ENCODE data around the gene RAPGEF2.

RAPGEF2 gene

GRCh38 chr4:159342374-159342773 lies 239.5 kb downstream of the RAPGEF2 start:
- Mint-ChIP-seq H3K4me3 (no peak overlapping the region), H3K4me1 (ENCODE audit: low read depth in 2 of 2) (no peaks in the 10 kb centered on the region), H3K27me3 (no peaks in the 10 kb centered on the region), H3K36me3 (ENCODE audit: insufficient read depth) (peaks cover 55% of the 10 kb centered on the region), H3K27ac (no peak overlapping the region), H3K9me3 (no peaks in the 10 kb centered on the region)
- ATAC-seq (replicated peaks) (no peak), DNase-seq (no peak)

DNA sequence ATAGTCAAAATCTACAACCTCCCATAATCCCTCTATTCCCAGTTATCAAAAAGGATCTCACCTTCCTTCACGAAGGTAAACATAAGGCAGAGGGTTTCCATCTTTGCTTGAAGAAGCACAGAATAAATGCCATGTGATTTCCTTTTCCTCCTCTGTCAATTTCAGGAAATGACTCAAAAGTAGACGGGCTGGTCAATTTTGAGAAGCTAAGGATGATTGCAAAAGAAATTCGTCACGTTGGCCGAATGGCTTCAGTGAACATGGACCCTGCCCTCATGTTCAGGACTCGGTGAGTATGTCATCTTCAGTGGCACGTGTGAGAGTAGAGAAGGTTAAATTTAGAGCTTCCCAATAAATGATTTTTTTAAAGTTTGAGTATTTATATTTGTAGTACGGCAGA lies 240.2 kb downstream of the RAPGEF2 start:
- Mint-ChIP-seq H3K4me1 (ENCODE audit: low read depth in 2 of 2) (no peaks in the 10 kb centered on the region), H3K4me3 (no peak overlapping the region), H3K27ac (no peak overlapping the region), H3K27me3 (no peaks in the 10 kb centered on the region), H3K9me3 (no peaks in the 10 kb centered on the region), H3K36me3 (ENCODE audit: insufficient read depth) (peaks cover 51% of the 10 kb centered on the region)
- ATAC-seq (replicated peaks), result no peak
- DNase-seq, result no peak

DNA sequence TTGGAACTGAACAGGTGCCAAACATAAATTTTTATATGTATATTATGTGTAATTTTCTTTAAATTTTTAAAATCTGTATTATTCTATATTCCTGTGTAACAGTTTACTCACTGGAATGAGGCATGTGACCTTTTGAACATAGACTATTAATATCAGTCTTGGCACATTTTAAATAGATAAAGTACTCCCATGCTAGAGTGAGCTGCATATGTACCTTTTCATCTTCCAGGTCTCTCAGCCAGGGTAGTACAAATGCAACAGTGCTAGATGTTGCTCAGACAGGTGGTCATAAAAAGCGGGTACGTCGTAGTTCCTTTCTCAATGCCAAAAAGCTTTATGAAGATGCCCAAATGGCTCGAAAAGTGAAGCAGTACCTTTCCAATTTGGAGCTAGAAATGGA lies 242.0 kb downstream of the RAPGEF2 start:
- H3K4me3 Mint-ChIP-seq, result no peak overlapping the region
- H3K9me3 Mint-ChIP-seq, result no peaks in the 10 kb centered on the region
- no peak for ATAC-seq (replicated peaks)
- no peaks in the 10 kb centered on the region for H3K4me1 Mint-ChIP-seq (ENCODE audit: low read depth in 2 of 2)
- peaks cover 39% of the 10 kb centered on the region for H3K36me3 Mint-ChIP-seq (ENCODE audit: insufficient read depth)
- no peak for DNase-seq
- no peaks in the 10 kb centered on the region for H3K27me3 Mint-ChIP-seq
- H3K27ac Mint-ChIP-seq, result no peak overlapping the region

GRCh38 chr4:159346681-159347080 lies 243.8 kb downstream of the RAPGEF2 start:
- no peaks in the 10 kb centered on the region for H3K9me3 Mint-ChIP-seq
- ATAC-seq (replicated peaks), result no peak

GRCh38 chr4:159347813-159348212 lies 244.9 kb downstream of the RAPGEF2 start:
- Mint-ChIP-seq H3K4me3 (no peak overlapping the region), H3K4me1 (ENCODE audit: low read depth in 2 of 2) (no peaks in the 10 kb centered on the region), H3K36me3 (ENCODE audit: insufficient read depth) (peaks cover 32% of the 10 kb centered on the region), H3K27ac (no peak overlapping the region), H3K27me3 (no peaks in the 10 kb centered on the region), H3K9me3 (no peaks in the 10 kb centered on the region)
- ATAC-seq (replicated peaks), result no peak
- no peak for DNase-seq

More at GRCh38 chr4:159346681-159347080, 243.8 kb downstream of the RAPGEF2 start:
- Mint-ChIP-seq H3K27me3 (no peaks in the 10 kb centered on the region), H3K36me3 (ENCODE audit: insufficient read depth) (peaks cover 36% of the 10 kb centered on the region), H3K4me3 (no peak overlapping the region), H3K27ac (no peak overlapping the region), H3K4me1 (ENCODE audit: low read depth in 2 of 2) (no peaks in the 10 kb centered on the region)
- no peak for DNase-seq

DNA sequence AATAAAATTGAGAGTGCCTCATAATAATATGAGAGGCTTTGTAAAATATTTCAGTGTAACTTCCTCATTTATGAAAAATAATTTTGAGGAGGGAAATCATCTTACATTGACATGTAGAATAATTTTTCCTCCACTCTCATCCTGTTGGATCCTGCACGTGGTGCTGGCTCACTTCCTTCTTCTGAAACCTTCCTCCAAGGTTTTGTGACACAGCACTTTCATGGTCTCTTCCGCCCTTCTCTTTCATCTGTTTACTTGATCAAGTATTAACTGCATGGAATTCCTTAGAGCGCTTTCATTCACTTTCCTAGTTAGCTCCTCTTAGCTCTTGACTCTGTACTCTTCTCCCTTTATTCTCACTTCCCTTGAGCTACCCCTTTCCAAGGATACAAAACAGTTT lies 246.5 kb downstream of the RAPGEF2 start:
- H3K27ac Mint-ChIP-seq, result no peak overlapping the region
- ATAC-seq (replicated peaks) (no peak), DNase-seq (no peak)
- H3K9me3 Mint-ChIP-seq, result no peaks in the 10 kb centered on the region
- H3K4me3 Mint-ChIP-seq, result no peak overlapping the region
- H3K27me3 Mint-ChIP-seq, result no peaks in the 10 kb centered on the region
- H3K36me3 Mint-ChIP-seq (ENCODE audit: insufficient read depth), result peaks cover 25% of the 10 kb centered on the region
- no peaks in the 10 kb centered on the region for H3K4me1 Mint-ChIP-seq (ENCODE audit: low read depth in 2 of 2)

DNA sequence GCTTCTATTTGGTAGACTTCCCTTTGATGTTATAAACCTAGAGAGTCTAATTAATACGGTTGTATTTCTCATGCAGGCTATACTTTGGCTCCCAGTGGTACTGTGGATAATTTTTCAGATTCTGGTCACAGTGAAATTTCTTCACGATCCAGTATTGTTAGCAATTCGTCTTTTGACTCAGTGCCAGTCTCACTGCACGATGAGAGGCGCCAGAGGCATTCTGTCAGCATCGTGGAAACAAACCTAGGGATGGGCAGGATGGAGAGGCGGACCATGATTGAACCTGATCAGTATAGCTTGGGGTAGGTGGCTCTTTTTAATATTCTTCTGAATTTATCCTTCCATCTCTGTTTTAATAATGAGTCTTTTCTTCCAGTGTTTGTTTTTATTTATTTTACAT lies 249.7 kb downstream of the RAPGEF2 start:
- Mint-ChIP-seq H3K36me3 (ENCODE audit: insufficient read depth) (peaks cover 39% of the 10 kb centered on the region), H3K9me3 (no peaks in the 10 kb centered on the region), H3K27me3 (no peaks in the 10 kb centered on the region), H3K27ac (no peak overlapping the region), H3K4me1 (ENCODE audit: low read depth in 2 of 2) (no peaks in the 10 kb centered on the region), H3K4me3 (no peak overlapping the region)
- no peak for DNase-seq
- ATAC-seq (replicated peaks), result no peak

GRCh38 chr4:159353422-159354116 lies 250.7 kb downstream of the RAPGEF2 start:
- H3K36me3 Mint-ChIP-seq (ENCODE audit: insufficient read depth), result peaks cover 42% of the 10 kb centered on the region
- H3K27me3 Mint-ChIP-seq, result no peaks in the 10 kb centered on the region
- no peaks in the 10 kb centered on the region for H3K9me3 Mint-ChIP-seq
- DNase-seq (no peak), ATAC-seq (replicated peaks) (no peak)
- H3K4me1 Mint-ChIP-seq (ENCODE audit: low read depth in 2 of 2), result no peaks in the 10 kb centered on the region
- no peak overlapping the region for H3K27ac Mint-ChIP-seq
- H3K4me3 Mint-ChIP-seq, result no peak overlapping the region

DNA sequence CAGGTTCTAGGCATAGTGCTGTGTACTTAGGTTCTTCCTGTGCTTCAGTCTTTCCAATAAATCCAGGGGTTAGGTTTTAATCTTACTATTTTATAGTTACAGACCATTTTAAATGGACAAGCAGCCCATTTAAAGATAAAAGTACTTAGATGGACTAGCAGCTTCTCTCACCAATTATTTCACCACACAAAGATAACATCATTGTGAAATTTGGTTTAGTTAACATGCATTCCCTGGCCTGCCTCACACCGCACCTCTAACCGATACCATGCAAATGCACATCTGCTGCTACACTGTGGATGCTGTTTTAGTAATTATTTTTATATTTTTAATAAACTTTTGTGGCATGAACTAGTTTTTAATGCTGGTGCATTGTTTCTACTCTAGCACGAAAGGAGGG lies 252.6 kb downstream of the RAPGEF2 start:
- Mint-ChIP-seq H3K27ac (no peak overlapping the region), H3K27me3 (no peaks in the 10 kb centered on the region), H3K36me3 (ENCODE audit: insufficient read depth) (peaks cover 44% of the 10 kb centered on the region), H3K4me1 (ENCODE audit: low read depth in 2 of 2) (no peaks in the 10 kb centered on the region), H3K4me3 (no peak overlapping the region), H3K9me3 (no peaks in the 10 kb centered on the region)
- DNase-seq, result no peak
- ATAC-seq (replicated peaks), result no peak

GRCh38 chr4:159357350-159357749 lies 254.5 kb downstream of the RAPGEF2 start:
- H3K36me3 Mint-ChIP-seq (ENCODE audit: insufficient read depth), result peaks cover 41% of the 10 kb centered on the region
- H3K27ac Mint-ChIP-seq, result no peak overlapping the region
- no peak for DNase-seq
- no peaks in the 10 kb centered on the region for H3K27me3 Mint-ChIP-seq
- no peaks in the 10 kb centered on the region for H3K4me1 Mint-ChIP-seq (ENCODE audit: low read depth in 2 of 2)
- no peaks in the 10 kb centered on the region for H3K9me3 Mint-ChIP-seq
- no peak overlapping the region for H3K4me3 Mint-ChIP-seq
- ATAC-seq (replicated peaks), result no peak

- DNase-seq (no peak), ATAC-seq (replicated peaks) (no peak)
- Mint-ChIP-seq H3K27me3 (no peaks in the 10 kb centered on the region), H3K36me3 (ENCODE audit: insufficient read depth) (peaks cover 33% of the 10 kb centered on the region), H3K27ac (peak overlapping the region in 1 of 2 donors; percentile 29), H3K9me3 (no peaks in the 10 kb centered on the region), H3K4me3 (no peak overlapping the region), H3K4me1 (ENCODE audit: low read depth in 2 of 2) (no peaks in the 10 kb centered on the region)
These were observed 255.3 kb downstream of the RAPGEF2 start for GRCh38 chr4:159358226-159358625.

DNA sequence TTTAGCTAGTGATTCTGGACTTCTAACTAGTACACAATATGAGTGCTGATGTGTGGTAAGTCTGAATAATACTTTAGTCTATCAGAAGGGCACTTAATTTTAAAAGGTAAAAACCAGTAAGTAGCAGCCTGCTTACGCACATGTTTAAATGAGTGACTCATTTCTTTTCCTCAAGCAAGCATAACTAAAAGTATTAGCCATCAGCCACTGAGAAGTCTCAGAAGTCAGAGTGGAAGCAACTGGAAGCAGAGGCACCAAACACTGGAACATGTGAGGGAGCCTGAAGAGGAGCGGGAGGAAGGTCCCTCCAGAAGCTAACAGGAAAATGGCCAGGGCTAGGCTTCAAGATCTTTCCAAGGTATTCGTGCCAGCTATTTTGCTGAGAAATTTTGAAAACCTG lies 257.7 kb downstream of the RAPGEF2 start:
- Mint-ChIP-seq H3K9me3 (no peaks in the 10 kb centered on the region), H3K27me3 (no peaks in the 10 kb centered on the region), H3K4me1 (ENCODE audit: low read depth in 2 of 2) (no peaks in the 10 kb centered on the region), H3K36me3 (ENCODE audit: insufficient read depth) (peaks cover 28% of the 10 kb centered on the region), H3K4me3 (no peak overlapping the region), H3K27ac (no peak overlapping the region)
- ATAC-seq (replicated peaks), result no peak
- no peak for DNase-seq

DNA sequence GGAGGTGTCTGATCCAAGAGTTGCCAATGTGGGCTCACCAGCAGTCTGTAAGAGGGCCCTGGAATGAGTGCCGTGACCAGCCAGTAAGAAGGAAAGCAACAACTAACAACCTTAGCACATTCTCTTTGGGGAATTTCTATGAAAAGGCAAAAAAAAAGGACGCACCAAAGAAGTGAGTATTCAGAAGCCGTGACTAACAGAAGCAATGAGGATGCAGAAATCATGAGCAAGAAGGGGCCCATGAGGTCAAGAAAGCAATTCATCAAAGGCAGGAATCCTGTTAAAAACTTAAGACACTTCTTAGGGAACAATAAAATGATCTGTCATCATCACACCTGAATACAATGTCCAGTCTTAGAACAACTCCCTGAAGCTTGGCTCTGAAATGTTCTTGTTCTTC lies 260.5 kb downstream of the RAPGEF2 start:
- no peaks in the 10 kb centered on the region for H3K4me1 Mint-ChIP-seq (ENCODE audit: low read depth in 2 of 2)
- ATAC-seq (replicated peaks), result no peak
- peaks cover 12% of the 10 kb centered on the region for H3K36me3 Mint-ChIP-seq (ENCODE audit: insufficient read depth)
- no peaks in the 10 kb centered on the region for H3K9me3 Mint-ChIP-seq
- DNase-seq, result no peak
- H3K4me3 Mint-ChIP-seq, result no peak overlapping the region
- H3K27me3 Mint-ChIP-seq, result peaks cover 6 to 15% of the 10 kb centered on the region in 2 donors
- no peak overlapping the region for H3K27ac Mint-ChIP-seq

DNA sequence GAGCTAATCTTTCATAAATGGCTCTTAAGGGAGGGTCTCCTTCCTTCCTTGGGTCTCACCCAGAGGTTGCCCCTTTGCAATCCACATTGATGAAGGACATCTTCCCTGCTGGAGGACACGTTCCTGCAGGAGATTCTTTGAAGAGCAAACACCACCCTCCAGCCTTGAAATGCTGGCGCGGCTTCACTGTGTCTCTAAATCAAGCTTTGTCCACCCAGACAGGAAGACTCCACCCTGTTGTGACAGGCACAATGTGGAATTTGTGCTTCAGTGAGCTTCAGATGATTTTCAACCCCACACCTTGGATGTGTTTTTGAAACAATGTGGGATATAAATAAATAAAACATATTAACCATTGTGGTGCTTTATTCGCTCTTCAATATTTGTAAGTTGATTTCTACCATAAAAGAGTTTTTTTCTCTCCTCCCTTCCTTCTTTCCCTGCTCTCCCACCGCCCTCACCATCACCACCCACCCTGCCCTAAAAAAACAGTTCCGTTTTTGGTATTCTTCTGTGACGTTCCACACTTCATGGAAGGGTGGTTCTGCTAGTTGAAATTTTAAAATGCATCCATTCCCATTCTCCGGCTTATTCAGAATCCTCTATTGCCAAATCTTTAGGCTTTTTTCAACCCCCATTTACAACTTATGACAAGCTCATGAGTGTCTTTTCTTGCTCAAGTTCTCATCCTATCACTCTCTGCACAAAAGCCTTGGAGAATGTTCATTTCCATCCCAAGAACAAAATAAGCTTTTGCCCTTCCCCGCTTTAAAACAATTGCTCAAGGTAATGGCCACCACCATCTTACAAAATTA lies 264.3 kb downstream of the RAPGEF2 start:
- DNase-seq, result no peak
- Mint-ChIP-seq H3K4me1 (ENCODE audit: low read depth in 2 of 2) (no peaks in the 10 kb centered on the region), H3K4me3 (no peak overlapping the region), H3K27ac (no peak overlapping the region), H3K9me3 (no peaks in the 10 kb centered on the region), H3K36me3 (ENCODE audit: insufficient read depth) (peaks cover 1% of the 10 kb centered on the region), H3K27me3 (peaks cover 29 to 39% of the 10 kb centered on the region in 2 donors)
- no peak for ATAC-seq (replicated peaks)

Measured in effector memory CD8-positive, alpha-beta T cell (primary cell).